Heart left ventricle (tissue), 13 donors: Measurements from ENCODE around the gene VGLL3.

Experiments
- CTCF ChIP-seq, 12 donors: fragments of 200-600 bp; sonication (generic) in 4 of 12; IDR thresholded peaks; one replicate each; pipeline versions ENCODE4 v1.5.0 to v1.8.0; 2018 to 2022; ENCODE audit warnings: antibody characterized with exemption in 12 of 12, mild to moderate bottlenecking in 5 of 12
- POLR2A ChIP-seq, 2 donors: fragments of 450-650 bp; IDR thresholded peaks; one replicate each; pipeline ENCODE4 v1.6.1; 2017; ENCODE audit warnings: antibody characterized with exemption in 2 of 2, mild to moderate bottlenecking in 2 of 2, moderate library complexity in 2 of 2
- donor health status: ischemic (EF 13 %, LVEDD 7.1; RV severe dilation, severe dysfunction).
- donor health status: DM: no; HTN: yes; CAD: no.
- donor health status: DM: no; HTN: no; CAD: no.
- donor health status: ischemic (EF 25% LVEDD 6.9; RV normal size, moderate dysfunction).
- donor health status: ischemic (EF 25% LVEDD 5.7; RV mildly dilated, moderate dysfunction).
- donor health status: ischemic (EF 35%, LVEDD 5.7; RV mildly dilated, moderate dysfunction).
- donor health status: nonischemic (EF 11% LVEDD 7.7; RV severe dilation, severe dysfunction).
- donor health status: DM: yes; HTN: yes; CAD: no.
- donor health status: PGD.
- donor health status: ischemic (EF 29% LVEDD 5.4; RV normal size, mild dysfunction).
- donor health status: nonischemic (EF 23%, LVEDD 6.1; RV moderate dilation, normal function).

GRCh38 chr3:86982883-86983282 is 8.1 kb downstream of the VGLL3 start:
- TF ChIP-seq CTCF (IDR thresholded peaks at IDR 0.05) (no peak), POLR2A (IDR thresholded peaks at IDR 0.05) (no peak)
